H9 (cell line): ENCODE measurements around the gene TMOD1. TPM values are rescaled to one million over a fixed set of nuclear protein-coding genes. Genes with fewer than 3 reads are reported as not detected.

ENCODE experiments used
- DNase-seq: peaks from one replicate; pipeline ENCODE4 v3.0.0-alpha.2; 2017
- H2AFZ ChIP-seq: one replicate; pipeline ENCODE4 v1.6.1; 2013; ENCODE audit warnings: mild to moderate bottlenecking, low read length, control low read depth, moderate library complexity
- H2AK5ac ChIP-seq: 2 replicates; pipeline ENCODE4 v1.6.1; 2013; ENCODE audit warnings: low read length, control low read depth, mixed read lengths; ENCODE audit not compliant: insufficient read length
- H2BK120ac ChIP-seq: one replicate; pipeline ENCODE4 v1.6.1; 2013; ENCODE audit warnings: low read depth, mild to moderate bottlenecking, low read length, control low read depth, inconsistent platforms; ENCODE audit not compliant: poor library complexity, severe bottlenecking
- H2BK12ac ChIP-seq: 2 replicates; pipeline ENCODE4 v1.6.1; 2013; ENCODE audit warnings: low read length, control low read depth, mixed read lengths, low read depth; ENCODE audit not compliant: insufficient read length
- H2BK15ac ChIP-seq: 2 replicates; pipeline ENCODE4 v1.6.1; 2013; ENCODE audit warnings: low read depth, low read length, control low read depth
- H2BK20ac ChIP-seq: one replicate; pipeline ENCODE4 v1.6.1; 2013; ENCODE audit warnings: low read depth, mild to moderate bottlenecking, low read length, control low read depth, inconsistent platforms; ENCODE audit not compliant: poor library complexity, severe bottlenecking
- H2BK5ac ChIP-seq: 2 replicates; pipeline ENCODE4 v1.6.1; 2013; ENCODE audit warnings: low read length, control low read depth, mixed read lengths; ENCODE audit not compliant: insufficient read length
- H3K14ac ChIP-seq: 2 replicates; pipeline ENCODE4 v1.6.1; 2013; ENCODE audit warnings: low read length, control low read depth; ENCODE audit not compliant: insufficient read depth
- H3K18ac ChIP-seq: 2 replicates; pipeline ENCODE4 v1.6.1; 2013; ENCODE audit warnings: low read depth, mild to moderate bottlenecking, mixed read lengths, low read length, control low read depth; ENCODE audit not compliant: insufficient read length
- H3K23ac ChIP-seq: 2 replicates; pipeline ENCODE4 v1.6.1; 2013; ENCODE audit warnings: low read length, control low read depth, mixed read lengths, low read depth; ENCODE audit not compliant: insufficient read length
- H3K23me2 ChIP-seq: 2 replicates; pipeline ENCODE4 v1.6.1; 2013; ENCODE audit warnings: low read depth, mild to moderate bottlenecking, mixed read lengths, low read length, control low read depth; ENCODE audit not compliant: insufficient read length, poor library complexity, severe bottlenecking
- H3K27ac ChIP-seq: 2 replicates; pipeline ENCODE4 v1.5.1; 2013; ENCODE audit warnings: low read length, control low read depth, mixed read lengths, low read depth; ENCODE audit not compliant: insufficient read length
- H3K27me3 ChIP-seq: 2 replicates; pipeline ENCODE4 v1.6.1; 2013; ENCODE audit warnings: low read length, control low read depth, inconsistent platforms; ENCODE audit not compliant: insufficient read depth
- H3K4ac ChIP-seq: 2 replicates; pipeline ENCODE4 v1.6.1; 2013; ENCODE audit warnings: low read depth, mild to moderate bottlenecking, control low read depth, inconsistent platforms, low read length, moderate library complexity
- H3K4me1 ChIP-seq: 2 replicates; pipeline ENCODE4 v1.6.1; 2013; ENCODE audit warnings: low read length, control low read depth, inconsistent platforms; ENCODE audit not compliant: insufficient read depth
- H3K4me2 ChIP-seq: 2 replicates; pipeline ENCODE4 v1.6.1; 2013; ENCODE audit warnings: low read length, control low read depth, mixed read lengths; ENCODE audit not compliant: insufficient read length, insufficient read depth
- H3K56ac ChIP-seq: 2 replicates; pipeline ENCODE4 v1.6.1; 2013; ENCODE audit warnings: low read depth, mild to moderate bottlenecking, mixed read lengths, low read length, control low read depth; ENCODE audit not compliant: insufficient read length
- H3K79me1 ChIP-seq: 2 replicates; pipeline ENCODE4 v1.6.1; 2013; ENCODE audit warnings: low read depth, mild to moderate bottlenecking, moderate library complexity, low read length, control low read depth, inconsistent platforms; ENCODE audit not compliant: insufficient read depth, poor library complexity, severe bottlenecking
- H3K79me2 ChIP-seq: 2 replicates; pipeline ENCODE4 v1.6.1; 2013; ENCODE audit warnings: low read length, control low read depth, inconsistent platforms; ENCODE audit not compliant: insufficient read depth
- H3K9ac ChIP-seq: 2 replicates; pipeline ENCODE4 v1.6.1; 2013; ENCODE audit warnings: low read length, control low read depth, mixed read lengths; ENCODE audit not compliant: insufficient read length; ENCODE audit errors: extremely low read depth
- H3K9me3 ChIP-seq: one replicate; pipeline ENCODE4 v1.6.1; 2013; ENCODE audit warnings: low read depth, low read length, inconsistent platforms; ENCODE audit not compliant: control insufficient read depth
- H3T11ph ChIP-seq: one replicate; pipeline ENCODE4 v1.6.1; 2013; ENCODE audit warnings: mild to moderate bottlenecking, low read length, control low read depth, inconsistent platforms
- H4K20me1 ChIP-seq: one replicate; pipeline ENCODE4 v1.6.1; 2013; ENCODE audit not compliant: control insufficient read depth, insufficient read length, insufficient read depth
- H4K5ac ChIP-seq: 2 replicates; pipeline ENCODE4 v1.6.1; 2013; ENCODE audit warnings: low read depth, mild to moderate bottlenecking, mixed read lengths, low read length, control low read depth; ENCODE audit not compliant: insufficient read length
- H4K8ac ChIP-seq: replicated peaks from 2 replicates; pipeline ENCODE4 v1.6.1; 2013; ENCODE audit warnings: low read length, control low read depth, mixed read lengths, low read depth; ENCODE audit not compliant: insufficient read length
- H4K91ac ChIP-seq: 2 replicates; pipeline ENCODE4 v1.6.1; 2013; ENCODE audit warnings: low read depth, mild to moderate bottlenecking, moderate library complexity, mixed read lengths, low read length, control low read depth; ENCODE audit not compliant: insufficient read length
- H3K27ac Mint-ChIP-seq, 3 experiments: 2 replicates in 2 of 3; 3 replicates in 1 of 3; pipeline ENCODE4 v1.8.0; 2020 to 2021; ENCODE audit warnings: mixed read lengths in 3 of 3, mild to moderate bottlenecking in 1 of 3, moderate library complexity in 1 of 3
- H3K27me3 Mint-ChIP-seq: 2 replicates; pipeline ENCODE4 v1.8.0; 2021; ENCODE audit warnings: low read depth, mild to moderate bottlenecking, moderate library complexity, mixed read lengths
- H3K36me3 Mint-ChIP-seq, 3 experiments: 2 replicates in 2 of 3; 3 replicates in 1 of 3; pipeline ENCODE4 v1.8.0; 2020 to 2021; ENCODE audit warnings: low read depth in 3 of 3, mixed read lengths in 3 of 3; ENCODE audit not compliant: insufficient read depth in 1 of 3
- H3K4me1 Mint-ChIP-seq, 2 experiments: 2 replicates each; pipeline ENCODE4 v1.8.0; 2020; ENCODE audit warnings: mixed read lengths in 2 of 2
- H3K4me3 Mint-ChIP-seq, 2 experiments: 2 replicates in 1 of 2; 3 replicates in 1 of 2; pipeline ENCODE4 v1.8.0; 2020 to 2021; ENCODE audit warnings: mild to moderate bottlenecking in 2 of 2, mixed read lengths in 2 of 2, moderate library complexity in 1 of 2
- H3K9me3 Mint-ChIP-seq, 2 experiments: 2 replicates in 1 of 2; 3 replicates in 1 of 2; pipeline ENCODE4 v1.8.0; 2020; ENCODE audit warnings: mild to moderate bottlenecking in 2 of 2, mixed read lengths in 2 of 2, moderate library complexity in 1 of 2
- WGBS: extraction: QIAGEN DNeasy Blood & Tissue Kit; methylation state at CpG from one replicate; pipeline ENCODE4 v1.1.7; 2013; ENCODE audit warnings: missing lambda C conversion rate, low lambda C conversion rate, mixed read lengths; ENCODE audit not compliant: insufficient read length; ENCODE audit errors: extremely low coverage; 5-methylcytosine and 5-hydroxymethylcytosine counted together
- total RNA-seq: library from RNA; stranded (reverse); gene quantifications from 2 replicates; pipeline ENCODE4 v1.2.1, GENCODE V29; 2021
- TF ChIP-seq, protein P1 (sequence below): fragments of 200-600 bp; sonication (generic); conservative IDR thresholded peaks from 3 replicates; pipeline ENCODE4 v1.8.0; 2021; ENCODE audit warnings: antibody characterized with exemption, mild to moderate bottlenecking

The TMOD1 gene
- total RNA-seq, 1 experiment from 2014 or later, result 0.98 TPM

- Histone ChIP-seq H3K4ac (no peak overlapping the region), H3K18ac (no peak overlapping the region), H4K5ac (no peak overlapping the region), H3K4me1 (no peaks in the 10 kb centered on the region), H3K9ac (no peak overlapping the region), H4K91ac (no peak overlapping the region), H3K56ac (no peak overlapping the region), H3K4me2 (no peak overlapping the region), H2BK120ac (no peak overlapping the region), H3K23ac (no peak overlapping the region), H3K14ac (no peak overlapping the region), H3K9me3 (no peaks in the 10 kb centered on the region), H3K79me1 (no peaks in the 10 kb centered on the region), H4K8ac (no peak overlapping the region), H3K27ac (no peak overlapping the region), H3K23me2 (no peaks in the 10 kb centered on the region), H3T11ph (no peak overlapping the region), H2BK5ac (no peak overlapping the region), H2BK20ac (no peak overlapping the region), H4K20me1 (no peaks in the 10 kb centered on the region), H2BK12ac (no peak overlapping the region), H3K79me2 (no peaks in the 10 kb centered on the region), H2AK5ac (no peak overlapping the region), H3K27me3 (no peaks in the 10 kb centered on the region), H2AFZ (no peak overlapping the region), H2BK15ac (no peak overlapping the region)
- no peaks in the 10 kb centered on the region for H3K4me1 Mint-ChIP-seq
- TF ChIP-seq, protein P1, sequence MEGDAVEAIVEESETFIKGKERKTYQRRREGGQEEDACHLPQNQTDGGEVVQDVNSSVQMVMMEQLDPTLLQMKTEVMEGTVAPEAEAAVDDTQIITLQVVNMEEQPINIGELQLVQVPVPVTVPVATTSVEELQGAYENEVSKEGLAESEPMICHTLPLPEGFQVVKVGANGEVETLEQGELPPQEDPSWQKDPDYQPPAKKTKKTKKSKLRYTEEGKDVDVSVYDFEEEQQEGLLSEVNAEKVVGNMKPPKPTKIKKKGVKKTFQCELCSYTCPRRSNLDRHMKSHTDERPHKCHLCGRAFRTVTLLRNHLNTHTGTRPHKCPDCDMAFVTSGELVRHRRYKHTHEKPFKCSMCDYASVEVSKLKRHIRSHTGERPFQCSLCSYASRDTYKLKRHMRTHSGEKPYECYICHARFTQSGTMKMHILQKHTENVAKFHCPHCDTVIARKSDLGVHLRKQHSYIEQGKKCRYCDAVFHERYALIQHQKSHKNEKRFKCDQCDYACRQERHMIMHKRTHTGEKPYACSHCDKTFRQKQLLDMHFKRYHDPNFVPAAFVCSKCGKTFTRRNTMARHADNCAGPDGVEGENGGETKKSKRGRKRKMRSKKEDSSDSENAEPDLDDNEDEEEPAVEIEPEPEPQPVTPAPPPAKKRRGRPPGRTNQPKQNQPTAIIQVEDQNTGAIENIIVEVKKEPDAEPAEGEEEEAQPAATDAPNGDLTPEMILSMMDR, result no peak
- no peaks in the 10 kb centered on the region; the same call in 1 of the 2 replicates for H3K27me3 Mint-ChIP-seq
- H3K9me3 Mint-ChIP-seq, result peaks cover 4% of the 10 kb centered on the region in 2 experiments; a peak in 3 of 5 replicates
- no peak for DNase-seq
- H3K4me3 Mint-ChIP-seq, result no peak overlapping the region
- no CpG with 5 or more reads among the region's 1 CpG for WGBS
- H3K27ac Mint-ChIP-seq, result no peak overlapping the region
- H3K36me3 Mint-ChIP-seq, result peaks cover 0 to 14% (median 6%) of the 10 kb centered on the region in 3 experiments; a peak in 3 of 7 replicates
Observed at GRCh38 chr9:97487861-97488260, 13.6 kb upstream of the TMOD1 start.
